IMR-90 (cell line): ENCODE results near the gene PKD1. TPM values are rescaled to one million over a fixed set of nuclear protein-coding genes. Genes with fewer than 3 reads are reported as not detected.

Source experiments
- ATAC-seq: fragments of 200-7000 bp; cut with Tn5 transposase; 2 replicates; pipeline ENCODE4 v1.9.1; 2020; ENCODE audit warnings: low read depth, mild to moderate bottlenecking, moderate library complexity
- BruUV-seq: library from RNA; stranded (reverse); fragments of 400-500 nt; replicated peaks from 2 replicates; lab custom pipeline; 2021; lab: Mats Ljungman, UMichigan
- CTCF ChIA-PET: fragments of 300-600 bp; formaldehyde crosslinking; extraction: SDS; loops from one replicate; lab custom pipeline; 2021; ENCODE audit warnings: antibody characterized with exemption; lab: Yijun Ruan, JAX
- POLR2A ChIA-PET: fragments of 300-600 bp; sonication (Branson Sonifier 250); formaldehyde crosslinking; loops from one replicate; lab custom pipeline; 2022; ENCODE audit warnings: antibody characterized with exemption; ENCODE audit not compliant: unreplicated experiment; lab: Charles Lee
- DNase-seq: peaks from one replicate; pipeline ENCODE4 v3.0.0; 2013
- H2AFZ ChIP-seq: replicated peaks from 2 replicates; pipeline ENCODE3; 2013; ENCODE audit warnings: low read length, mild to moderate bottlenecking; ENCODE audit not compliant: poor library complexity
- H2AK5ac ChIP-seq: 2 replicates; pipeline ENCODE4 v1.6.1; 2013; ENCODE audit warnings: low read depth, low read length, inconsistent platforms
- H2AK9ac ChIP-seq: replicated peaks from 2 replicates; pipeline ENCODE3; 2013; ENCODE audit warnings: mild to moderate bottlenecking, low read depth, low read length, moderate library complexity; ENCODE audit not compliant: poor library complexity
- H2BK120ac ChIP-seq: 2 replicates; pipeline ENCODE4 v1.6.1; 2013; ENCODE audit warnings: low read depth, low read length, inconsistent platforms
- H2BK15ac ChIP-seq: 3 replicates; pipeline ENCODE4 v1.6.1; 2013; ENCODE audit warnings: low read depth, low read length, inconsistent platforms
- H2BK20ac ChIP-seq: 2 replicates; pipeline ENCODE4 v1.6.1; 2013; ENCODE audit warnings: low read depth, mild to moderate bottlenecking, inconsistent platforms, low read length, moderate library complexity
- H2BK5ac ChIP-seq: 2 replicates; pipeline ENCODE4 v1.6.1; 2013; ENCODE audit warnings: mild to moderate bottlenecking, low read depth, low read length, inconsistent platforms; ENCODE audit not compliant: poor library complexity, severe bottlenecking
- H3K14ac ChIP-seq: replicated peaks from 2 replicates; pipeline ENCODE4 v1.6.1; 2013; ENCODE audit warnings: low read depth, low read length, inconsistent platforms
- H3K18ac ChIP-seq: 2 replicates; pipeline ENCODE4 v1.6.1; 2013; ENCODE audit warnings: low read depth, low read length, control low read depth
- H3K23ac ChIP-seq: 2 replicates; pipeline ENCODE4 v1.6.1; 2013; ENCODE audit warnings: low read depth, low read length, inconsistent platforms
- H3K27ac ChIP-seq: 2 replicates; pipeline ENCODE4 v1.5.1; 2013; ENCODE audit warnings: mild to moderate bottlenecking, control low read depth, low read length; ENCODE audit not compliant: insufficient read depth
- H3K27me3 ChIP-seq: 2 replicates; pipeline ENCODE4 v1.6.1; 2013; ENCODE audit warnings: low read length; ENCODE audit not compliant: control insufficient read depth, insufficient read depth
- H3K36me3 ChIP-seq: 2 replicates; pipeline ENCODE4 v1.6.1; 2013; ENCODE audit warnings: low read length, mixed read lengths; ENCODE audit not compliant: control insufficient read depth, insufficient read depth
- H3K4ac ChIP-seq: 2 replicates; pipeline ENCODE4 v1.6.1; 2013; ENCODE audit warnings: low read depth, low read length, inconsistent platforms
- H3K4me1 ChIP-seq: 2 replicates; pipeline ENCODE4 v1.6.1; 2013; ENCODE audit warnings: low read length, mixed read lengths; ENCODE audit not compliant: control insufficient read depth, insufficient read depth
- H3K4me2 ChIP-seq: 2 replicates; pipeline ENCODE4 v1.6.1; 2013; ENCODE audit warnings: low read depth, mild to moderate bottlenecking, control low read depth, low read length, moderate library complexity
- H3K4me3 ChIP-seq: 2 replicates; pipeline ENCODE4 v1.5.1; 2013; ENCODE audit warnings: low read depth, mild to moderate bottlenecking, control low read depth, low read length, moderate library complexity; ENCODE audit not compliant: insufficient read depth
- H3K56ac ChIP-seq: 2 replicates; pipeline ENCODE4 v1.6.1; 2013; ENCODE audit warnings: low read length, inconsistent platforms; ENCODE audit not compliant: insufficient read depth; ENCODE audit errors: extremely low read depth
- H3K79me1 ChIP-seq, 2 experiments: 2 replicates each; pipeline ENCODE4 v1.6.1; 2013; ENCODE audit warnings: low read length in 2 of 2, inconsistent platforms in 1 of 2, low read depth in 1 of 2
- H3K9ac ChIP-seq: 2 replicates; pipeline ENCODE4 v1.6.1; 2013; ENCODE audit warnings: low read depth, low read length, control low read depth
- H3K9me1 ChIP-seq: 2 replicates; pipeline ENCODE4 v1.6.1; 2013; ENCODE audit warnings: low read length, inconsistent platforms; ENCODE audit not compliant: insufficient read depth
- H3K9me3 ChIP-seq: 2 replicates; pipeline ENCODE4 v1.6.1; 2013; ENCODE audit warnings: low read length; ENCODE audit not compliant: control insufficient read depth, insufficient read depth
- H4K20me1 ChIP-seq: 2 replicates; pipeline ENCODE4 v1.6.1; 2013; ENCODE audit warnings: low read length, inconsistent platforms; ENCODE audit not compliant: insufficient read depth
- H4K5ac ChIP-seq: 2 replicates; pipeline ENCODE4 v1.6.1; 2013; ENCODE audit warnings: mild to moderate bottlenecking, low read depth, low read length, control low read depth
- H4K8ac ChIP-seq, 2 experiments: 2 replicates each; pipeline ENCODE4 v1.6.1; 2013; ENCODE audit warnings: low read depth in 2 of 2, low read length in 2 of 2, control low read depth in 1 of 2, inconsistent platforms in 1 of 2
- H4K91ac ChIP-seq: 2 replicates; pipeline ENCODE4 v1.6.1; 2013; ENCODE audit warnings: low read depth, low read length, inconsistent platforms; ENCODE audit not compliant: insufficient read depth
- MAZ ChIP-seq: IDR thresholded peaks from 2 replicates; pipeline ENCODE4 v1.6.1; 2012; ENCODE audit warnings: low read depth, mild to moderate bottlenecking, low read length, improper control_type of control experiment, moderate library complexity, borderline replicate concordance
- MXI1 ChIP-seq: IDR thresholded peaks from 2 replicates; pipeline ENCODE4 v1.6.1; 2012; ENCODE audit warnings: low read depth, mild to moderate bottlenecking, low read length, moderate library complexity, borderline replicate concordance
- NFE2L2 ChIP-seq: fragments of 150-350 bp; IDR thresholded peaks from 2 replicates; pipeline ENCODE4 v1.6.1; 2016; ENCODE audit warnings: low read depth, mild to moderate bottlenecking, low read length
- WGBS, 2 experiments: methylation state at CpG; one replicate each; pipeline versions ENCODE4 v1.1.5 to v1.1.7; 2013; ENCODE audit warnings: missing lambda C conversion rate in 2 of 2; ENCODE audit not compliant: insufficient read length in 1 of 2; ENCODE audit errors: extremely low coverage in 2 of 2; 5-methylcytosine and 5-hydroxymethylcytosine counted together
- dilution Hi-C: fragments of 300-500 bp; cut with HindIII; formaldehyde crosslinking; loops from one replicate; pipeline ENCODE4 v1.14.3; 2018; ENCODE audit warnings: low sequenced_read_pairs; ENCODE audit not compliant: unreplicated experiment
- in situ Hi-C: fragments of 300-500 bp; cut with MboI; formaldehyde crosslinking; loops from 3 replicates; pipeline ENCODE4 v1.14.3; 2019; ENCODE audit warnings: low sequenced_read_pairs, inconsistent platforms, mixed read lengths
- intact Hi-C: fragments of 100-400 bp; cut with micrococcal nuclease; formaldehyde crosslinking; loops from 2 replicates; pipeline ENCODE4 v1.10.0; 2022
- polyA plus RNA-seq, 3 experiments: library from polyadenylated mRNA; depleted of rRNA; stranded (reverse); fragments of >200 nt; gene quantifications; 2 replicates each; pipeline ENCODE4 v1.2.3, GENCODE V29; 2012; ENCODE audit warnings: low replicate concordance in 1 of 3
- total RNA-seq: library from RNA; depleted of rRNA; stranded (reverse); fragments of >200 nt; gene quantifications from 2 replicates; pipeline ENCODE4 v1.2.3, GENCODE V29; 2012

PKD1 gene
- total and polyA plus RNA-seq, 2 of the 4 experiments (the other 2 are of a cell fraction) = 7.9 to 97.3 TPM

DNA sequence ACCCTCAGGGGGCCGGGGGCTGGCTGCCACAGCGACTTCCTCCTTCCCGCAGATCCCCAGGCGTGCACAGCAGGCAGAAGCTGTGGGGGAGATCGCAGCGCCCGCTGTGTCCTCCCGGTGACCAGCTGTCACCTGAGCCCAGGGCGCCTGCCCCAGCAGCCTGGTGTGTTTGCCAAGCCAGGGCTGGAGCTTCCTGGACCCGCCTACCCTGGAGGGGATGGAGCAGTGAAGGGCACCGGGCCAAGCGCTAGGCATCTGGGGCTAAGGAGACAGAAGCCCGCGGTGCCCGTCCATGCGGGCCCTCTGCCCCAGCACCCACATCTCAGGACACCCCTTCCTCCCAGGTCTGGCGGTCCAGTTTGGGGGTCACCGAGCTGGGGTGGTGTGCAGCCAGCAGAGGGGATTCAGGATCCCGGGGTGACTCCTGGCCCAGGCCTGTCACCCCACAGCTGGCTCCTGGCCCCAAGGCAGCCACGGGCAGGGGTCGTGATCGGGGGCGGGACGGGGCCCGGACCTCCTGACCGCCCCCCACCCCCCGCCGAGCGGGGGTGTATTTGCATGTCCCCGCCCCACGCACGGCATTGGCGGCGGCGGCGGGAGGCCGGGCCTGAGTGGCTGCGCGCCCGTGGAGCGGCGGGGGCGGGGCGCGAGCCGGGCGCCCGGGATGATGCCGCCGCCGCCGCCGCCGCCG is 12.4 kb upstream of the PKD1 start, which contains the start of gene RAB26:
Gene RAB26, plus strand, starts transcription at position 645 of the 691 bp plus-strand sequence. CDS start 159 bp downstream, outside the sequence.
- H4K5ac ChIP-seq = peak within 1 kb of the TSS; percentile 17; the same call in 1 of the 2 replicates
- H2BK5ac ChIP-seq = peak within 1 kb of the TSS; percentile 11
- dilution Hi-C loops = no loop called here
- ChIA-PET POLR2A (no interaction called here), CTCF (no interaction called here)
- peak within 1 kb of the TSS in 1 of 2 experiments; percentile 60; a peak in 1 of 4 replicates for H4K8ac ChIP-seq
- no peak within 1 kb of the TSS for H3K56ac ChIP-seq
- H2BK120ac ChIP-seq = no peak within 1 kb of the TSS; the same call in none of the 2 replicates
- TF ChIP-seq NFE2L2 (no peak), MAZ (peak; percentile 22; the same call in 1 of the 2 replicates), MXI1 (no peak; the same call in 1 of the 2 replicates)
- H3K9ac ChIP-seq = 0 out of 2 replicates have a peak within 1 kb of the TSS, but pooled peaks have one; percentile 25
- no peaks in the 10 kb centered on the region for H3K27me3 ChIP-seq
- in situ Hi-C loops = no loop called here
- H2AK9ac ChIP-seq = peak within 1 kb of the TSS; percentile 92
- ATAC-seq = peak; percentile 82
- H3K9me1 ChIP-seq = peaks cover 10% of the 10 kb centered on the region
- WGBS, 2 experiments = 3% methylated on average over 25 of the region's 55 CpGs; no CpG with 5 or more reads in 1 of the 2 experiments
- DNase-seq = peak; percentile 33
- H2AK5ac ChIP-seq = 0 out of 2 replicates have a peak within 1 kb of the TSS, but pooled peaks have one; percentile 51
- no peaks in the 10 kb centered on the region for H3K9me3 ChIP-seq
- H3K18ac ChIP-seq = peak within 1 kb of the TSS; percentile 27; the same call in 1 of the 2 replicates
- no peak within 1 kb of the TSS for H3K14ac ChIP-seq
- H3K4ac ChIP-seq = peak within 1 kb of the TSS; percentile 52
- H2BK20ac ChIP-seq = no peak within 1 kb of the TSS
- intact Hi-C loops = no loop called here
- no peak within 1 kb of the TSS for H2BK15ac ChIP-seq
- peaks cover 11 to 45% of the 10 kb centered on the region in 2 experiments; a peak in 3 of 4 replicates for H3K79me1 ChIP-seq
- peak within 1 kb of the TSS; percentile 4; the same call in 1 of the 2 replicates for H3K27ac ChIP-seq
- no TSS peak for BruUV-seq
- H4K20me1 ChIP-seq = peaks cover 55% of the 10 kb centered on the region
- peak within 1 kb of the TSS; percentile 32; the same call in 1 of the 2 replicates for H3K23ac ChIP-seq
- H4K91ac ChIP-seq = no peak within 1 kb of the TSS
- peaks cover 36% of the 10 kb centered on the region for H3K4me1 ChIP-seq
- H2AFZ ChIP-seq = peak within 1 kb of the TSS; percentile 91
- peaks cover 18% of the 10 kb centered on the region for H3K36me3 ChIP-seq
- H3K4me2 ChIP-seq = peak within 1 kb of the TSS; percentile 86
- H3K4me3 ChIP-seq = peak within 1 kb of the TSS; percentile 49
